Brain microvascular endothelial cell (primary cell): ENCODE results near the gene OTUD3.

Source experiments
- DNase-seq: peaks from one replicate; pipeline ENCODE4 v3.0.0-alpha.2; 2020
- H3K27ac ChIP-seq: fragments of 250-450 bp; sonication (Bioruptor Pico); 2 replicates; pipeline ENCODE4 v1.5.1; 2020; ENCODE audit warnings: mild to moderate bottlenecking, moderate library complexity
- H3K27me3 ChIP-seq: fragments of 250-450 bp; sonication (Bioruptor Pico); replicated peaks from 2 replicates; pipeline ENCODE4 v1.5.1; 2020; ENCODE audit warnings: mild to moderate bottlenecking
- H3K36me3 ChIP-seq: fragments of 250-450 bp; sonication (Bioruptor Pico); replicated peaks from 2 replicates; pipeline ENCODE4 v1.5.1; 2020; ENCODE audit warnings: mild to moderate bottlenecking
- H3K4me3 ChIP-seq: 2 replicates; pipeline ENCODE4 v1.5.1; 2011; ENCODE audit warnings: low read depth, mild to moderate bottlenecking, control low read depth, low read length, moderate library complexity
- CTCF ChIP-seq: IDR thresholded peaks from 2 replicates; pipeline ENCODE4 v1.5.1; 2011; ENCODE audit warnings: low read depth, mild to moderate bottlenecking, moderate library complexity, low read length, control low read depth, inconsistent platforms; ENCODE audit errors: missing control alignments
- in situ Hi-C: cut with HindIII; loops from 2 replicates; pipeline ENCODE4 v1.10.0; 2017; ENCODE audit warnings: low sequenced_read_pairs, low pct_ligation_motif_present

Gene OTUD3

GRCh38 chr1:19893687-19894086 lies 11.5 kb downstream of the OTUD3 start:
- H3K36me3 ChIP-seq = peaks cover 14% of the 10 kb centered on the region
- TF ChIP-seq CTCF = no peak
- no peaks in the 10 kb centered on the region for H3K27me3 ChIP-seq
- in situ Hi-C loops = no loop called here
- DNase-seq = no peak
- no peak overlapping the region for H3K4me3 ChIP-seq
- H3K27ac ChIP-seq = no peak overlapping the region

- no peak for DNase-seq
- Histone ChIP-seq H3K27ac (no peak overlapping the region), H3K27me3 (no peaks in the 10 kb centered on the region), H3K4me3 (no peak overlapping the region), H3K36me3 (peaks cover 14% of the 10 kb centered on the region)
- no peak for TF ChIP-seq CTCF
- in situ Hi-C loops = no loop called here
These were observed 12.0 kb downstream of the OTUD3 start for GRCh38 chr1:19894218-19894617.

GRCh38 chr1:19901653-19902052 lies 19.5 kb downstream of the OTUD3 start:
- H3K4me3 ChIP-seq = no peak overlapping the region
- no peak for DNase-seq
- no peaks in the 10 kb centered on the region for H3K27me3 ChIP-seq
- H3K27ac ChIP-seq = no peak overlapping the region
- TF ChIP-seq CTCF = no peak
- H3K36me3 ChIP-seq = peaks cover 34% of the 10 kb centered on the region
- in situ Hi-C loops = no loop called here

GRCh38 chr1:19903621-19904020 lies 21.4 kb downstream of the OTUD3 start:
- no peak overlapping the region for H3K4me3 ChIP-seq
- H3K27ac ChIP-seq = no peak overlapping the region
- H3K36me3 ChIP-seq = peaks cover 44% of the 10 kb centered on the region
- in situ Hi-C loops = no loop called here
- no peaks in the 10 kb centered on the region for H3K27me3 ChIP-seq
- DNase-seq = no peak
- TF ChIP-seq CTCF = no peak

GRCh38 chr1:19907456-19907855 lies 25.3 kb downstream of the OTUD3 start:
- Histone ChIP-seq H3K27ac (no peak overlapping the region), H3K4me3 (no peak overlapping the region), H3K27me3 (no peaks in the 10 kb centered on the region), H3K36me3 (peaks cover 58% of the 10 kb centered on the region)
- in situ Hi-C loops = no loop called here
- no peak for DNase-seq
- no peak for TF ChIP-seq CTCF

GRCh38 chr1:19909392-19909791 lies 27.2 kb downstream of the OTUD3 start:
- Histone ChIP-seq H3K4me3 (no peak overlapping the region), H3K36me3 (peaks cover 58% of the 10 kb centered on the region), H3K27me3 (no peaks in the 10 kb centered on the region), H3K27ac (no peak overlapping the region)
- no peak for TF ChIP-seq CTCF
- in situ Hi-C loops = no loop called here
- DNase-seq = no peak
